Measurements from ENCODE around the gene CPEB3. TPM values are rescaled to one million over a fixed set of nuclear protein-coding genes. Genes with fewer than 3 reads are reported as not detected.
"Not testable (repeated sequence)": the region's sequence is repeated elsewhere in the genome, so short reads cannot be mapped to it uniquely, and the experiment has no call there.

Gene CPEB3
- total RNA-seq, 4 donors from 2014 or later: 12.3 to 18.4 (median 12.7) TPM

DNA sequence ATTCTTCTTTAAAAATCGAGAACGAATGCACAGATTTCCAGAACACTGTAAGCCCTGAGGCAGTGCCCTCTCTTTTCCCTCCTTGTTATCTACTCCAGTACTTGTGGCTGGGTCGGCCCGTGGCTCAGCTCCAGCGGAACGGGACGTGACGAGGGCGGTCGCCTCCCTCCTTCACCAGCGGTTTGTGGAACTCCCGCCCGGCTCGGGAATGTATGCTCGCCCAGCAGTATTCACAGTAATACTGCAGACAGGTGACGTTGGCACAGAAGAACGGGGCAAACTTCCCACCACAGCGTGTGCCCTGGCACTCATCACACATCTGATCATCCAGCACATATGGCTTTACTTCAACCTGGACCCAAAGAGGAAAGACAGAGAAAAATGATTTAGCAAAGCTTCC is 238.8 kb downstream of the CPEB3 start:
- H3K4me3 ChIP-seq (replicated peaks in 1 of 3): no peak overlapping the region
- no peaks in the 10 kb centered on the region for H3K27me3 ChIP-seq
- no peak for DNase-seq
- TF ChIP-seq, protein P1, sequence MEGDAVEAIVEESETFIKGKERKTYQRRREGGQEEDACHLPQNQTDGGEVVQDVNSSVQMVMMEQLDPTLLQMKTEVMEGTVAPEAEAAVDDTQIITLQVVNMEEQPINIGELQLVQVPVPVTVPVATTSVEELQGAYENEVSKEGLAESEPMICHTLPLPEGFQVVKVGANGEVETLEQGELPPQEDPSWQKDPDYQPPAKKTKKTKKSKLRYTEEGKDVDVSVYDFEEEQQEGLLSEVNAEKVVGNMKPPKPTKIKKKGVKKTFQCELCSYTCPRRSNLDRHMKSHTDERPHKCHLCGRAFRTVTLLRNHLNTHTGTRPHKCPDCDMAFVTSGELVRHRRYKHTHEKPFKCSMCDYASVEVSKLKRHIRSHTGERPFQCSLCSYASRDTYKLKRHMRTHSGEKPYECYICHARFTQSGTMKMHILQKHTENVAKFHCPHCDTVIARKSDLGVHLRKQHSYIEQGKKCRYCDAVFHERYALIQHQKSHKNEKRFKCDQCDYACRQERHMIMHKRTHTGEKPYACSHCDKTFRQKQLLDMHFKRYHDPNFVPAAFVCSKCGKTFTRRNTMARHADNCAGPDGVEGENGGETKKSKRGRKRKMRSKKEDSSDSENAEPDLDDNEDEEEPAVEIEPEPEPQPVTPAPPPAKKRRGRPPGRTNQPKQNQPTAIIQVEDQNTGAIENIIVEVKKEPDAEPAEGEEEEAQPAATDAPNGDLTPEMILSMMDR (IDR thresholded peaks at IDR 0.05): no peak
- TF ChIP-seq POLR2A (IDR thresholded peaks at IDR 0.05): no peak
- no peak overlapping the region for H3K27ac ChIP-seq
- no peaks in the 10 kb centered on the region for H3K36me3 ChIP-seq
- H3K9me3 ChIP-seq: no peaks in the 10 kb centered on the region
- WGBS, 2 donors: 90% methylated on average over 18 of the region's 18 CpGs
- H3K4me1 ChIP-seq: no peaks in the 10 kb centered on the region
- intact Hi-C loops (cut with DNase I): no loop called here

DNA sequence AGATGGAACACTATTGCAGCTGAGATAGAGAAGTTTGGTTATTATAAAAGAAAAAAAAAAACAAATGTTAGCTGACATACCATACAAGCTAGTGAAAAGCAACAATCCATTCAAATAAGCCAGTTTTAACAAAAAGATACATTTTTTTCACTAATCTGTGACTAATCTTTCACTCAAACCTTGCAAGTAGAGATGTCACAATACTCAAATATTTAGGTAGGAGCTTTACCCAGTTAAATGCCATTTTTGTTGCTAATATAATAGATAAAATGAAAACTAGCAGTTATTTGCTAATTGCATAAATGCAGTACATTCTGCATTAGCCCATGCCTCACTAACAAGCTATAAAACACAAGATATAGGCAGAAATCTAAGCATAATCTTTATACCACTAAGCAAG is 243.7 kb downstream of the CPEB3 start:
- no peak overlapping the region for H3K4me3 ChIP-seq (replicated peaks in 1 of 3)
- no peak overlapping the region for H3K27ac ChIP-seq
- TF ChIP-seq, protein P1 (IDR thresholded peaks at IDR 0.05): no peak
- no peak for TF ChIP-seq POLR2A (IDR thresholded peaks at IDR 0.05)
- no peaks in the 10 kb centered on the region for H3K27me3 ChIP-seq
- no peak for DNase-seq
- intact Hi-C loops (cut with DNase I): no loop called here
- H3K36me3 ChIP-seq: no peaks in the 10 kb centered on the region
- H3K9me3 ChIP-seq: no peaks in the 10 kb centered on the region
- no peaks in the 10 kb centered on the region for H3K4me1 ChIP-seq

DNA sequence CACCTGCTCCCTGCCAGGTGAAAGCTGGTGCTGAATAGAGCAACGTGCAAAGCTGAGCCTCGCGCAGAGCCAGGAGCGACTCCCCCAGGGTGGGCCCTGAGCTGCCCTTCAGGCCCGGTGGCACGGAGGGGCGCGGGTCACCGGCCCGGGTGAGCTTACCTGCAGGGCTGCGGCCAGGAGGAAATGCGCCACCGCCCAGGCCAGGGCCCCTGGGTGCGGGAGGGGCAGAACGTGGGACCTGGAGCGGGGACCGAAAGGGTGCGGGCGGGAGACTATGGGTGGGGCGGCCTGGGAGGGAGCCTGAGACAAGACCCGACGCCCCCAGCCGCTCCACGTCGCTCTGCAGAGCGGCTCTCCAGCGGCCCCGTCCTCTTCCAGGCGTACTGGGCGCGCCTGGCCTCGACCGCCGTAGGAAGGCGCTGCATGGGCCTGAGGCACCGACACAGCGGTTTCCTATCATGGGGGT is 245.2 kb downstream of the CPEB3 start:
- DNase-seq: no peak
- TF ChIP-seq POLR2A (IDR thresholded peaks at IDR 0.05): no peak
- TF ChIP-seq, protein P1 (IDR thresholded peaks at IDR 0.05): no peak
- WGBS, 2 donors: 45 to 54% methylated on average over 26 to 30 of the region's 37 CpGs

DNA sequence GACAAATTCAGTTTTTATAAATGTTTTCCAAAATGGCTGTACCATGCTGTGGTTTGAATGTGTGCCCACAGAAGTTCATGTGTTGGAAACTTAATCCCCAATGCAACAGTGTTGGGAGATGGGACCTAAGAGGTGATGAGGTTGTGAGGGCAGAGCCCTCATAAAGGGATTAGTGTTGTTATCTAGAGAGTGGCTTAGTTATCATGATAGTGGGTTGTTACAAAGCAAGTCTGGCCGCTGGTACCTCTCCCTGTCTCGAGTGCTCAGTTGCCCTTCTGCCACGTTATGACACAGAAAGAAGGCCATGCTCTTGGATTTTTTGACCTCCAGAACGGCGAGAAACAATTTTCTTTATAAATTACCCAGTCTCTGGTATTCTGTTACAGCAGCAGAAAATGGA is 248.3 kb downstream of the CPEB3 start:
- H3K4me1 ChIP-seq: no peaks in the 10 kb centered on the region
- H3K4me3 ChIP-seq (replicated peaks in 1 of 3): no peak overlapping the region
- no peaks in the 10 kb centered on the region for H3K9me3 ChIP-seq
- 82 to 87% methylated on average over 5 of the region's 5 CpGs for WGBS, 2 donors
- TF ChIP-seq POLR2A (IDR thresholded peaks at IDR 0.05): no peak
- TF ChIP-seq, protein P1 (IDR thresholded peaks at IDR 0.05): no peak
- intact Hi-C loops (cut with DNase I): no loop called here
- no peak for DNase-seq
- no peaks in the 10 kb centered on the region for H3K36me3 ChIP-seq
- no peak overlapping the region for H3K27ac ChIP-seq
- H3K27me3 ChIP-seq: no peaks in the 10 kb centered on the region

More for the DNA sequence above, 245.2 kb downstream of the CPEB3 start:
- Histone ChIP-seq H3K4me3 (replicated peaks in 1 of 3) (no peak overlapping the region), H3K27ac (no peak overlapping the region), H3K36me3 (no peaks in the 10 kb centered on the region), H3K4me1 (no peaks in the 10 kb centered on the region), H3K9me3 (no peaks in the 10 kb centered on the region), H3K27me3 (no peaks in the 10 kb centered on the region)
- intact Hi-C loops (cut with DNase I): no loop called here

DNA sequence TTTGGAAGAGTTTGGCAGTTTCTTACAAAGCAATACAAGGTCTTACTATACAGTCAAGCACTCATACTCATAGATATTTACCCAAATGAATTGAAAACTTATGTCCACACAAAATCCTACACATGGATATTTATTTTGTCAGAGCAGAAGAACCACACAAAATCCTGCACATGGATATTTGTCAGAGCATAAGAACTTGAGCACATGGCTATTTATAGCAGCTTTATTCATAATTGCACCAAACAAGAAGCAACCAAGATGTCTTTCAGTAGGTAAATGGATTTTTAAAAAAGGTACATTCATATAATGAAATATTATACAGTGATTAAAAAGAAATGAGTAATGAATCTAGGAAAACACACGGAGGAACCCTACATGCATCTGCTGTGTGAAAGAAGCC is 251.9 kb downstream of the CPEB3 start:
- no peak overlapping the region for H3K4me3 ChIP-seq (replicated peaks in 1 of 3)
- H3K4me1 ChIP-seq: no peaks in the 10 kb centered on the region
- no peaks in the 10 kb centered on the region for H3K9me3 ChIP-seq
- TF ChIP-seq POLR2A (IDR thresholded peaks at IDR 0.05): no peak
- TF ChIP-seq, protein P1 (IDR thresholded peaks at IDR 0.05): no peak
- no peaks in the 10 kb centered on the region for H3K27me3 ChIP-seq
- H3K27ac ChIP-seq: no peak overlapping the region
- 79 to 94% methylated on average over 1 of the region's 1 CpG for WGBS, 2 donors
- no peak for DNase-seq
- H3K36me3 ChIP-seq: no peaks in the 10 kb centered on the region
- intact Hi-C loops (cut with DNase I): no loop called here

DNA sequence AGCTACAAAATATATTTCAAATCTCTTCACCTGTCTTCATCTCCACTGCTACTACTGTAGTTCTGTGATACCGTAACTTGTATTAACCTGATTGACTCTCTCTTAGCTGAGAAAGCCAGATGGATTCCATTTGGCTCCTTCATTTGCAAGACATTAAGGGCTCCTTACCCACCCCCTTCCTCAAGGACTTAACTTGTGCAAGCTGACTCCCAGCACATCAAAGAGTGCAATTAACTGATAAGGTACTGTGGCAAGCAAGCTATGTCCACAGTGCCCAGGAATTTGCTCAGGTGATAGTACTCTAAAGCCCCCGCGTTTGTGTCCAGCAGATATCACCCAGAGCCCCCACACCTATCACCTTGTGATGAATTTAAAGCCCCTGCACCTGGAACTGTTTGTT is 257.8 kb downstream of the CPEB3 start:
- H3K27me3 ChIP-seq; H3K9me3 ChIP-seq; intact Hi-C loops (cut with DNase I); H3K27ac ChIP-seq; DNase-seq; H3K4me3 ChIP-seq (replicated peaks in 1 of 3); H3K4me1 ChIP-seq: not testable (repeated sequence)
- H3K36me3 ChIP-seq: peaks cover 9 to 11% of the 10 kb centered on the region in 2 donors
- 75 to 81% methylated on average over 3 of the region's 3 CpGs for WGBS, 2 donors

Data from thyroid gland (tissue), 4 donors.